Measurements from ENCODE around the gene UBE2I. TPM values are rescaled to one million over a fixed set of nuclear protein-coding genes. Genes with fewer than 3 reads are reported as not detected.

The UBE2I gene
- total RNA-seq, 1 donor from 2014 or later = 112 TPM

DNA sequence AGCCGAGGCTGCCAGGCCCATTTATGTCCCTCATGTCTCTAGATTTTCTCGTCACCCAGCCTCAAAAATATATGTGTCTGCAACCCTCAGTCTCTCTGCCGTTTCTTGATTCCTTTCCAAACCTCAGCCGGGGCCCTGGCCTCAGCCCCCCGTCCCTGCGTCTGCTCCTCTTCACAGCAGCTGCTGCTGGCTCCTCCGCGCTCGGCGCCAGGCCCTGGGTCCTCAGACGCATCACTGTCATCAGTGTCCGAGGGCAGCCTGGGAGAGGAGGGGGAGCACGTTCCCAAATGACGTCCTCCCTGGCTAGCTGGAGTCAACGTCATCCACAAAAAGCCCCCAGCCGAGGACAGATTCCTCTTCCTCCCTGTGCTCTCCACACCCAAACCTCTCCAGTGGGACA, 39.9 kb downstream of the UBE2I start:
- TF ChIP-seq, protein P1, sequence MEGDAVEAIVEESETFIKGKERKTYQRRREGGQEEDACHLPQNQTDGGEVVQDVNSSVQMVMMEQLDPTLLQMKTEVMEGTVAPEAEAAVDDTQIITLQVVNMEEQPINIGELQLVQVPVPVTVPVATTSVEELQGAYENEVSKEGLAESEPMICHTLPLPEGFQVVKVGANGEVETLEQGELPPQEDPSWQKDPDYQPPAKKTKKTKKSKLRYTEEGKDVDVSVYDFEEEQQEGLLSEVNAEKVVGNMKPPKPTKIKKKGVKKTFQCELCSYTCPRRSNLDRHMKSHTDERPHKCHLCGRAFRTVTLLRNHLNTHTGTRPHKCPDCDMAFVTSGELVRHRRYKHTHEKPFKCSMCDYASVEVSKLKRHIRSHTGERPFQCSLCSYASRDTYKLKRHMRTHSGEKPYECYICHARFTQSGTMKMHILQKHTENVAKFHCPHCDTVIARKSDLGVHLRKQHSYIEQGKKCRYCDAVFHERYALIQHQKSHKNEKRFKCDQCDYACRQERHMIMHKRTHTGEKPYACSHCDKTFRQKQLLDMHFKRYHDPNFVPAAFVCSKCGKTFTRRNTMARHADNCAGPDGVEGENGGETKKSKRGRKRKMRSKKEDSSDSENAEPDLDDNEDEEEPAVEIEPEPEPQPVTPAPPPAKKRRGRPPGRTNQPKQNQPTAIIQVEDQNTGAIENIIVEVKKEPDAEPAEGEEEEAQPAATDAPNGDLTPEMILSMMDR (conservative IDR thresholded peaks at IDR 0.05; ENCODE audit: low read depth, low read length) = no peak
- no peak overlapping the region for H3K4me3 ChIP-seq (ENCODE audit: low read depth, low read length)

GRCh38 chr16:1349951-1350350, 40.5 kb downstream of the UBE2I start:
- H3K4me3 ChIP-seq (ENCODE audit: low read depth, low read length) = no peak overlapping the region
- TF ChIP-seq, protein P1 (conservative IDR thresholded peaks at IDR 0.05; ENCODE audit: low read depth, low read length) = no peak

More for the DNA sequence above, 39.9 kb downstream of the UBE2I start:
- no peak for DNase-seq (ENCODE audit: low read depth)

DNA sequence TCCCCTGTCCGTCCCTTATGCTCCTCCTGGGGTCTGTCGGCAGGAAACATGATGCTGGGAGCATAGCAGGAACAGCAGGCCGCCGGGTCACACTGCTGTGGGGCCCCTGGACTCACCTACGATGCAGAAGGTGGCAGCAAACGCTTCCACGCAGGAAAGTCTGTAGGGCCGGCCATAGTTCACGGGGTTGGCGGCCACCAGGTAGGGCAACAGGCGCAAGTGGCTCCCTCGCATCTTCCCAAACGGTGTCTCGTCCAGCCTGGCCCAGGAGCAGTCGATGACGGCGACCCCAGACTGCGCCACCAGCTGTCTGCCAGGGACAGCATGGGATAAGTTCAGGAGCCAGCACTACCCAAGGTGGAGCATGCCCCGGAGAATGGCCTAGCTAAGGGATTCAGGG, 41.3 kb downstream of the UBE2I start:
- TF ChIP-seq, protein P1 (conservative IDR thresholded peaks at IDR 0.05; ENCODE audit: low read depth, low read length) = no peak
- no peak for DNase-seq (ENCODE audit: low read depth)
- peak overlapping the region; percentile 87 for H3K4me3 ChIP-seq (ENCODE audit: low read depth, low read length)

More at GRCh38 chr16:1349951-1350350, 40.5 kb downstream of the UBE2I start:
- DNase-seq (ENCODE audit: low read depth) = no peak

DNA sequence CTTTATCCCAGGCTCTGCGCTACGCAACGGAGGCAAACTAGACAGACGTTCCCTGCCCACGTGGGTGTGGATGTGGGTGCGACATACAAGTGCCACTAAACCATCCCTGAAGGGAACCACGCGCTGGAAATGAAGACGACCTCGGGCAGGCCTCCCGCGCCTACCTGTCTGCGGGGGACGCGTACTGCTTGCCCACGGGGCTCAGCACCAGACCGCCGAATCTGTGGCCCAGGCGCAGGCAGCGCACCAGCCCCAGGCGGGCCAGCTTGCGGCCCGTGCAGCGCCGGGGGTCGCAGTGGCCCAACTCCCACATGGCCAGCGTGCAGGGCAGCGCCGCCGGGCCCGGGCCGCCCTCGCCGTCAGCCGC, 41.8 kb downstream of the UBE2I start:
- no peak for DNase-seq (ENCODE audit: low read depth)
- H3K4me3 ChIP-seq (ENCODE audit: low read depth, low read length) = peak overlapping the region; percentile 87
- TF ChIP-seq, protein P1 (conservative IDR thresholded peaks at IDR 0.05; ENCODE audit: low read depth, low read length) = no peak

DNA sequence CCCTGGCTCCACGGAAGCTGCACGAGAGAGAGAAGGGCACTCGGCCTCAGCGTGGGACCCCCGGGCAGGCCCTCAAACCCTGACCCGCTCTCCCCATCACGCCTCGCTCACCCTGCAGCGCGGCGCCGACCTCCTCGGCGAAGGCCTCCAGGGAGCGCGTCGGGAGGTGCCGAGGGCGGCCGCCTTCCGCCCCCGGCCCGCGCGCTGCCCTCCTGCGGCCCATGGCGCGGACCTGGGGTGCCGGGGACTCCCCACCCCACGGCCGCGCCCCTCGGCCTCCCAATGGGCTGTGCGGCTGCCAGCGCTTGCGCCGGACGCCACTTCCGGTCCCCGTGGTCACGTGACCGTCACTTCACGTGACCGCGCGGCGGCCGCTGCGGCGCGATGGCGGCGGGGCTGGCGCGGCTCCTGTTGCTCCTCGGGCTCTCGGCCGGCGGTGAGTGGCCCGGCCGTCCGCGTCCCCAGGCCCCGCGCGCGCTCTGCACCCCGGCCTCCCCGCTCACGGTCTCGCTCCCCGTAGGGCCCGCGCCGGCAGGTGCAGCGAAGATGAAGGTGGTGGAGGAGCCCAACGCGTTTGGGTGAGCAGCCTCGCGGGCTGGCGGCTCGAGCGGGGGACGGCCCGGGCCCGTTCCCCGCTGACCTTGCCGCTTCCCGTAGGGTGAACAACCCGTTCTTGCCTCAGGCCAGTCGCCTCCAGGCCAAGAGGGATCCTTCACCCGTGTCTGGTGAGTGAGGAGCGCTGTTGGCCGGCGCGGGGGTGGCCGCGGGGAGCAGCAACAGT, 42.3 kb downstream of the UBE2I start, which contains the start of the genes GNPTG and TSR3:
Gene GNPTG (plus strand): TSS at position 350 of the 781 bp plus-strand sequence. CDS start 35 bp downstream, at position 385.
Gene TSR3 (minus strand): TSS at position 297 of the 781 bp plus-strand sequence. CDS start 74 bp downstream, at position 223.
- DNase-seq (ENCODE audit: low read depth) = no peak
- H3K4me3 ChIP-seq (ENCODE audit: low read depth, low read length) = peak within 1 kb of the TSS; percentile 87
- TF ChIP-seq, protein P1 (conservative IDR thresholded peaks at IDR 0.05; ENCODE audit: low read depth, low read length) = no peak

DNA sequence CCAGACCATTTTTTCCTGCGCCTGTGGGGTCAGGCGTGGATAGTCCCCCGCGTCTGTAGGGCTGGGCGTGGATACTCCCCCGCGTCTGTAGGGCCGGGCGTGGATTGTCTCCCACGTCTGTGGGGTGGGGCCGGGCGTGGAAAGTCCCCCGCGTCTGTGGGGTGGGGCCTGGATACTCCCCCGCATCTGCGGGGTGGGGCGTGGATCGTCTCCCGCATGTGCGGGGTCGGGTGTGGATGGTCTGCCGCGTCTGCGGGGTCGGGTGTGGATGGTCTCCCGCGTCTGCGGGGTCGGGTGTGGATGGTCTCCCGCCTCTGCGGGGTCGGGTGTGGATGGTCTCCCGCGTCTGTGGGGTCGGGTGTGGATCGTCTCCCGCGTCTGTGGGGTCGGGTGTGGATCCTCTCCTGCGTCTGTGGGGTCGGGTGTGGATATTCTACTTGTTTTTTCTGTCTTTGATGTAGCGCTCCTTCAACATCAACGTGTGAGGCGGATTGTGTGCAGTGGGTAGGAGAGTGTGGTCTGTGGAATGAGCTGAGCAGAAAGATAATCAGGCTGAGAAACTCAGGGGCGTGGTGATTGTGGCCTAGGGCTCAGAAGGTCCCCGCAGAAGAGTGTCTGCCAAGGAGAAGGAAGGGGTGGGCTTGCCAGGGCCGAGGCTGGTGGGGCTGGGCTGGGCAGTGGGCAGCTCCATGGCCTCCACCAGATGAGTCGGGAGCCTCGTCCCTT, 45.5 kb downstream of the UBE2I start:
- no peak overlapping the region for H3K4me3 ChIP-seq (ENCODE audit: low read depth, low read length)
- TF ChIP-seq, protein P1 (conservative IDR thresholded peaks at IDR 0.05; ENCODE audit: low read depth, low read length) = no peak
- DNase-seq (ENCODE audit: low read depth) = no peak
